OCI-LY1 (cell line): Measurements from ENCODE around the gene TOP3B.

ENCODE experiments used
- H2AFZ ChIP-seq: fragments of 200-600 bp; sonication (generic), shearing (Covaris generic); 2 replicates; pipeline ENCODE4 v1.6.0; 2014; ENCODE audit warnings: antibody characterized with exemption, mild to moderate bottlenecking, low read length
- H3F3A ChIP-seq: fragments of 200-600 bp; sonication (generic), shearing (Covaris generic); 2 replicates; pipeline ENCODE4 v1.6.0; 2014; ENCODE audit warnings: mild to moderate bottlenecking, antibody characterized with exemption, low read length, moderate library complexity; ENCODE audit not compliant: insufficient read depth
- H3K27ac ChIP-seq: fragments of 200-600 bp; sonication (generic); 2 replicates; pipeline ENCODE4 v1.5.1; 2014; ENCODE audit warnings: low read length, mixed run types, mild to moderate bottlenecking, low read depth; ENCODE audit not compliant: poor library complexity, severe bottlenecking
- H3K27me3 ChIP-seq: fragments of 200-600 bp; sonication (generic); 2 replicates; pipeline ENCODE4 v1.6.0; 2014; ENCODE audit warnings: antibody characterized with exemption, mild to moderate bottlenecking, low read length, moderate library complexity; ENCODE audit not compliant: insufficient read depth
- H3K36me3 ChIP-seq: fragments of 200-600 bp; sonication (generic); 2 replicates; pipeline ENCODE4 v1.6.1; 2014; ENCODE audit warnings: mild to moderate bottlenecking, antibody characterized with exemption, low read length, moderate library complexity, mixed read lengths; ENCODE audit not compliant: insufficient read depth
- H3K4me1 ChIP-seq: fragments of 200-600 bp; sonication (generic); 2 replicates; pipeline ENCODE4 v1.5.1; 2014; ENCODE audit warnings: mild to moderate bottlenecking, low read length, moderate library complexity; ENCODE audit not compliant: insufficient read depth, severe bottlenecking
- H3K4me2 ChIP-seq: fragments of 200-600 bp; sonication (generic), shearing (Covaris generic); 2 replicates; pipeline ENCODE4 v1.6.1; 2014; ENCODE audit warnings: low read length
- H3K4me3 ChIP-seq: fragments of 200-600 bp; sonication (generic); 2 replicates; pipeline ENCODE4 v1.5.1; 2014; ENCODE audit warnings: low read length, low read depth, mild to moderate bottlenecking, mixed read lengths; ENCODE audit not compliant: poor library complexity, severe bottlenecking
- H3K79me2 ChIP-seq: fragments of 200-600 bp; shearing (Covaris generic); 2 replicates; pipeline ENCODE4 v1.6.1; 2016; ENCODE audit warnings: mixed run types, low read length, mixed read lengths; ENCODE audit not compliant: insufficient read depth
- H3K9ac ChIP-seq: fragments of 200-600 bp; sonication (generic), shearing (Covaris generic); 2 replicates; pipeline ENCODE4 v1.6.1; 2014; ENCODE audit warnings: mild to moderate bottlenecking, low read length, mixed read lengths
- H3K9me2 ChIP-seq: fragments of 200-600 bp; sonication (generic), shearing (Covaris generic); 2 replicates; pipeline ENCODE4 v1.6.1; 2014; ENCODE audit warnings: low read depth, mild to moderate bottlenecking, low read length, mixed read lengths
- H3K9me3 ChIP-seq: fragments of 200-600 bp; shearing (Covaris generic); 2 replicates; pipeline ENCODE4 v1.6.1; 2014; ENCODE audit warnings: low read length, mixed read lengths
- H4K20me1 ChIP-seq: fragments of 200-600 bp; sonication (generic), shearing (Covaris generic); 2 replicates; pipeline ENCODE4 v1.6.0; 2016; ENCODE audit warnings: mild to moderate bottlenecking, low read length; ENCODE audit not compliant: insufficient read depth
- EZH2 ChIP-seq: fragments of 200-600 bp; sonication (generic), shearing (Covaris generic); IDR thresholded peaks from 2 replicates; pipeline ENCODE4 v1.8.0; 2017; ENCODE audit warnings: borderline replicate concordance, mixed run types, mild to moderate bottlenecking, antibody characterized with exemption, low read length, moderate library complexity, mixed read lengths
- TF ChIP-seq, protein P1 (sequence below): fragments of 200-600 bp; sonication (generic), shearing (Covaris generic); IDR thresholded peaks from 2 replicates; pipeline ENCODE4 v1.5.1; 2017; ENCODE audit warnings: mild to moderate bottlenecking, antibody characterized with exemption, low read length, moderate library complexity, mixed read lengths

TOP3B gene

GRCh38 chr22:22024440-22024839 is 41.9 kb upstream of the TOP3B start:
- Histone ChIP-seq H3K27me3 (no peaks in the 10 kb centered on the region), H4K20me1 (no peaks in the 10 kb centered on the region), H3F3A (no peaks in the 10 kb centered on the region), H3K36me3 (peaks cover 64% of the 10 kb centered on the region), H3K27ac (peak overlapping the region; percentile 99), H3K79me2 (peaks cover 16% of the 10 kb centered on the region), H3K4me1 (peaks cover 46% of the 10 kb centered on the region), H3K4me2 (no peak overlapping the region), H3K4me3 (no peak overlapping the region), H3K9me3 (no peaks in the 10 kb centered on the region), H3K9ac (no peak overlapping the region), H2AFZ (no peak overlapping the region), H3K9me2 (no peaks in the 10 kb centered on the region)
- TF ChIP-seq, protein P1, sequence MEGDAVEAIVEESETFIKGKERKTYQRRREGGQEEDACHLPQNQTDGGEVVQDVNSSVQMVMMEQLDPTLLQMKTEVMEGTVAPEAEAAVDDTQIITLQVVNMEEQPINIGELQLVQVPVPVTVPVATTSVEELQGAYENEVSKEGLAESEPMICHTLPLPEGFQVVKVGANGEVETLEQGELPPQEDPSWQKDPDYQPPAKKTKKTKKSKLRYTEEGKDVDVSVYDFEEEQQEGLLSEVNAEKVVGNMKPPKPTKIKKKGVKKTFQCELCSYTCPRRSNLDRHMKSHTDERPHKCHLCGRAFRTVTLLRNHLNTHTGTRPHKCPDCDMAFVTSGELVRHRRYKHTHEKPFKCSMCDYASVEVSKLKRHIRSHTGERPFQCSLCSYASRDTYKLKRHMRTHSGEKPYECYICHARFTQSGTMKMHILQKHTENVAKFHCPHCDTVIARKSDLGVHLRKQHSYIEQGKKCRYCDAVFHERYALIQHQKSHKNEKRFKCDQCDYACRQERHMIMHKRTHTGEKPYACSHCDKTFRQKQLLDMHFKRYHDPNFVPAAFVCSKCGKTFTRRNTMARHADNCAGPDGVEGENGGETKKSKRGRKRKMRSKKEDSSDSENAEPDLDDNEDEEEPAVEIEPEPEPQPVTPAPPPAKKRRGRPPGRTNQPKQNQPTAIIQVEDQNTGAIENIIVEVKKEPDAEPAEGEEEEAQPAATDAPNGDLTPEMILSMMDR: no peak
- TF ChIP-seq EZH2: no peak

DNA sequence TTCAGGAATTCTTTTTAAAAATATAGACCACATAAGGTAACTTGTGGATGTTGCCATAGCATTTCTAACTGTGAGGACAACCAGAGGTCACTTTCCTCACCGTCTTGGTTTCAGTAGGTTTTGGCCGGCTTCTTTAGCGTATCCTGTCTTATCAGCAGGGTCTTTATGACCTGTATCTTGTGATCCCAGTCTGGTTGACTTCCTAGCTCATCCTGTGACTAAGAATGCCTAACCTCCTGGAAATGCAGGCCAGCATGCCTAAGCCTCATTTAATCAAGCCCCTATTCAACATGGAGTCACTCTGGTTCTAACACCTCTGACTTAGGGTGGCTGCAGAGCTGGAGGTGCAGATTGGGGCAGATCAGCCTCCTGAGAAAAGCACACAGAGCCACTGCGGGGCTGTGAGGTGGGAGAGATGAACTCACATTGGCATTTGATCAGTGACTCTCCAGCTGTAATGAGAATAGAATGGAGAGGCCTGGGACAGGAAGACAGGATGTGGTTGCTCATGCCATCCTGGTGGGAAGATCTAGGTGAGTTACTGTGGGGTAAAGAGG is 41.1 kb upstream of the TOP3B start:
- no peaks in the 10 kb centered on the region for H3F3A ChIP-seq

DNA sequence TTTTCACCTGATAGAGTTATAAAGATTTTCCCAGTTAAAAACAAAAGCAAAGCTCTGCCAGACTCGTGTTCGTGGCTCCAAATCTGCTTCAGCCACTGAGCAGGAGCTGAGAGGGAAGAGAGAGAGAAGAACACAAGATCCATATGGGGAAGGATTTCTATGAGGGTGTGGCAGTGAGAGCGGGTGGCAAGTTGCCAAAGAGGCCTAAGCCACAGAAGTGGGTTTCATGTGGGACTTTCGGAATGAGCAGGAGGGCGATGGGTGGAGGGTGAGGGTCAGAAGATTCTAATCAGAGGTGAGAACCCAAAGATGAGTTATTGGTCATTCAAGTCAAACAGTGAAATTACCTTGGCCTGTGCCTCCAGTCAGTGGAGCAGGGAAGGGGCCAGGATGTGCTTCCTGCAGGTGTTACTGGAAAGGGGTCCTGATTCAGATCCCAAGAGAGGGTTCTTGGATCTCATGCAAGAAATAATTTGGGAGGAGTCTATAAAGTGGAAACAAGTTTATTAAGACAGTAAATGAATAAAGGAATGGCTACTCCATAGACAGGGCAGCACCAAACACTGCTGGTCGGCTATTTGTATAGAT is 40.5 kb upstream of the TOP3B start:
- peak overlapping the region; percentile 44 for H3K27ac ChIP-seq
- no peak overlapping the region for H3K4me2 ChIP-seq
- H2AFZ ChIP-seq: no peak overlapping the region
- no peaks in the 10 kb centered on the region for H4K20me1 ChIP-seq
- H3K9ac ChIP-seq: no peak overlapping the region
- H3K27me3 ChIP-seq: no peaks in the 10 kb centered on the region
- H3K9me3 ChIP-seq: no peaks in the 10 kb centered on the region
- peaks cover 6% of the 10 kb centered on the region for H3K79me2 ChIP-seq
- H3F3A ChIP-seq: no peaks in the 10 kb centered on the region
- H3K4me1 ChIP-seq: peaks cover 32% of the 10 kb centered on the region
- H3K9me2 ChIP-seq: no peaks in the 10 kb centered on the region
- TF ChIP-seq, protein P1: no peak
- TF ChIP-seq EZH2: no peak
- H3K4me3 ChIP-seq: no peak overlapping the region
- peaks cover 78% of the 10 kb centered on the region for H3K36me3 ChIP-seq

More for the DNA sequence above, 41.1 kb upstream of the TOP3B start:
- no peak for TF ChIP-seq EZH2
- TF ChIP-seq, protein P1: no peak
- Histone ChIP-seq H2AFZ (no peak overlapping the region), H3K4me3 (no peak overlapping the region), H3K79me2 (peaks cover 8% of the 10 kb centered on the region), H3K36me3 (peaks cover 71% of the 10 kb centered on the region), H3K4me2 (no peak overlapping the region), H3K9me3 (no peaks in the 10 kb centered on the region), H4K20me1 (no peaks in the 10 kb centered on the region), H3K9me2 (no peaks in the 10 kb centered on the region), H3K9ac (no peak overlapping the region), H3K4me1 (peaks cover 38% of the 10 kb centered on the region), H3K27me3 (no peaks in the 10 kb centered on the region), H3K27ac (peak overlapping the region; percentile 28)
